WTC11 (cell line): ENCODE results near the gene GALNT7. TPM values are rescaled to one million over a fixed set of nuclear protein-coding genes. Genes with fewer than 3 reads are reported as not detected.

Experiments
- ATAC-seq: fragments of 200-7000 bp; cut with Tn5 transposase; 2 replicates; pipeline ENCODE4 v1.10.0; 2021; ENCODE audit warnings: mild to moderate bottlenecking, moderate library complexity
- CTCF ChIA-PET: fragments of 300-600 bp; sonication (Branson Sonifier 250); formaldehyde crosslinking; loops from one replicate; lab custom pipeline; 2021; ENCODE audit warnings: antibody characterized with exemption; lab: Charles Lee
- POLR2A ChIA-PET: fragments of 350-600 bp; sonication (Branson Sonifier 250); formaldehyde crosslinking; loops from one replicate; lab custom pipeline; 2021; ENCODE audit warnings: antibody characterized with exemption; lab: Charles Lee
- DNase-seq: peaks from one replicate; pipeline ENCODE4 v3.0.0; 2021; ENCODE audit warnings: low spot score
- H3K27ac Mint-ChIP-seq: 2 replicates; pipeline ENCODE4 v1.8.0; 2021; ENCODE audit warnings: mixed read lengths
- H3K27me3 Mint-ChIP-seq: 2 replicates; pipeline ENCODE4 v1.8.0; 2021; ENCODE audit warnings: low read depth, mild to moderate bottlenecking, moderate library complexity, mixed read lengths
- H3K36me3 Mint-ChIP-seq: 2 replicates; pipeline ENCODE4 v1.8.0; 2021; ENCODE audit warnings: mixed read lengths
- H3K4me1 Mint-ChIP-seq: 2 replicates; pipeline ENCODE4 v1.8.0; 2022; ENCODE audit warnings: mixed read lengths
- H3K4me3 Mint-ChIP-seq: 2 replicates; pipeline ENCODE4 v1.8.0; 2021; ENCODE audit warnings: mild to moderate bottlenecking, moderate library complexity, mixed read lengths
- H3K9me3 Mint-ChIP-seq: 2 replicates; pipeline ENCODE4 v1.8.0; 2021; ENCODE audit warnings: mixed read lengths
- AFF4 ChIP-seq: sonication (generic); formaldehyde crosslinking; IDR thresholded peaks from 2 replicates; pipeline ENCODE4 v1.8.1; 2023; ENCODE audit warnings: mild to moderate bottlenecking, missing genetic modification reagents, borderline replicate concordance
- GABPB1 ChIP-seq: sonication (generic); formaldehyde crosslinking; IDR thresholded peaks from 2 replicates; pipeline ENCODE4 v1.8.1; 2023; ENCODE audit warnings: mild to moderate bottlenecking, missing genetic modification reagents
- HMGA2 ChIP-seq: fragments of 250-450 bp; sonication (Bioruptor Pico); IDR thresholded peaks from 2 replicates; pipeline ENCODE4 v1.4.0; 2021; ENCODE audit warnings: mild to moderate bottlenecking, moderate library complexity
- IRF1 ChIP-seq: sonication (generic); formaldehyde crosslinking; IDR thresholded peaks from 2 replicates; pipeline ENCODE4 v1.8.0; 2023; ENCODE audit warnings: missing genetic modification reagents
- JAZF1 ChIP-seq: fragments of 250-450 bp; sonication (Bioruptor Pico); IDR thresholded peaks from 2 replicates; pipeline ENCODE4 v1.9.0; 2021; ENCODE audit warnings: moderate library complexity, mild to moderate bottlenecking, inconsistent platforms
- JUN ChIP-seq: sonication (generic); formaldehyde crosslinking; IDR thresholded peaks from 2 replicates; pipeline ENCODE4 v1.8.0; 2023; ENCODE audit warnings: mild to moderate bottlenecking, missing genetic modification reagents
- KAT7 ChIP-seq: sonication (generic); formaldehyde crosslinking; IDR thresholded peaks from 2 replicates; pipeline ENCODE4 v1.8.1; 2023; ENCODE audit warnings: missing genetic modification reagents, mild to moderate bottlenecking, borderline replicate concordance
- NR2C2 ChIP-seq: sonication (generic); formaldehyde crosslinking; IDR thresholded peaks from 2 replicates; pipeline ENCODE4 v1.8.0; 2022; ENCODE audit warnings: mild to moderate bottlenecking, missing genetic modification reagents
- PREB ChIP-seq: sonication (generic); formaldehyde crosslinking; IDR thresholded peaks from 2 replicates; pipeline ENCODE4 v1.8.1; 2022; ENCODE audit warnings: mild to moderate bottlenecking, missing genetic modification reagents, moderate library complexity, borderline replicate concordance
- SOX15 ChIP-seq: fragments of 250-450 bp; sonication (Bioruptor Pico); IDR thresholded peaks from 2 replicates; pipeline ENCODE4 v1.9.0; 2021; ENCODE audit warnings: mild to moderate bottlenecking
- USF1 ChIP-seq: sonication (generic); formaldehyde crosslinking; IDR thresholded peaks from 2 replicates; pipeline ENCODE4 v1.8.0; 2022; ENCODE audit warnings: mild to moderate bottlenecking, missing genetic modification reagents
- ZNF121 ChIP-seq: sonication (generic); formaldehyde crosslinking; IDR thresholded peaks from 2 replicates; pipeline ENCODE4 v1.8.0; 2023; ENCODE audit warnings: missing genetic modification reagents
- ZNF423 ChIP-seq: fragments of 250-450 bp; sonication (Bioruptor Pico); IDR thresholded peaks from 2 replicates; pipeline ENCODE4 v2.1.2; 2022; ENCODE audit warnings: mild to moderate bottlenecking, moderate library complexity
- ZNF532 ChIP-seq: fragments of 250-450 bp; sonication (Bioruptor Pico); IDR thresholded peaks from 2 replicates; pipeline ENCODE4 v1.9.0; 2021; ENCODE audit warnings: mild to moderate bottlenecking, borderline replicate concordance
- ZNF671 ChIP-seq: fragments of 250-450 bp; sonication (Bioruptor Pico); IDR thresholded peaks from 2 replicates; pipeline ENCODE4 v1.8.0; 2021; ENCODE audit warnings: mild to moderate bottlenecking
- total RNA-seq: library from RNA; stranded (reverse); gene quantifications from 3 replicates; pipeline ENCODE4 v1.2.3, GENCODE V29; 2021

The GALNT7 gene
- total RNA-seq, 1 experiment from 2014 or later: 86.9 TPM

GRCh38 chr4:173252024-173252935 lies 83.7 kb downstream of the GALNT7 start:
- ChIA-PET CTCF (interaction anchor here (0.5 to 3.1 kb wide), 3 partner anchors 110 to 239 kb away, joined by 3 to 16 read pairs (median 4); no protein-coding TSS in a partner anchor), POLR2A (no interaction called here)
- Mint-ChIP-seq H3K4me1 (peaks cover 85% of the 10 kb centered on the region), H3K4me3 (no peak overlapping the region), H3K27me3 (no peaks in the 10 kb centered on the region), H3K27ac (no peak overlapping the region), H3K36me3 (peaks cover 14% of the 10 kb centered on the region), H3K9me3 (peaks cover 3% of the 10 kb centered on the region; the same call in 1 of the 2 replicates)
- ATAC-seq (peak; percentile 38), DNase-seq (peak; percentile 17)
- peak; percentile 97 for TF ChIP-seq ZNF121 (CRISPR knock-in tag)
- no peak for TF ChIP-seq GABPB1 (CRISPR knock-in tag)
- no peak for TF ChIP-seq PREB (CRISPR knock-in tag)

GRCh38 chr4:173253561-173253960 lies 85.0 kb downstream of the GALNT7 start:
- TF ChIP-seq JAZF1: no peak
- TF ChIP-seq USF1: no peak
- TF ChIP-seq ZNF671 (CRISPR knock-in tag): no peak
- TF ChIP-seq ZNF532: no peak
- TF ChIP-seq AFF4 (CRISPR knock-in tag): no peak
- no peak for ATAC-seq
- no peak overlapping the region for H3K4me3 Mint-ChIP-seq
- no peak for DNase-seq
- POLR2A ChIA-PET: no interaction called here
- H3K36me3 Mint-ChIP-seq: peaks cover 9% of the 10 kb centered on the region
- CTCF ChIA-PET: interaction anchor here (0.6 to 3.1 kb wide), 3 partner anchors 11 to 240 kb away, joined by 3 to 16 read pairs (median 3); no protein-coding TSS in a partner anchor
- H3K4me1 Mint-ChIP-seq: peaks cover 85% of the 10 kb centered on the region
- peak overlapping the region; percentile 48 for H3K27ac Mint-ChIP-seq
- no peaks in the 10 kb centered on the region for H3K27me3 Mint-ChIP-seq
- H3K9me3 Mint-ChIP-seq: peaks cover 3% of the 10 kb centered on the region; the same call in 1 of the 2 replicates

- DNase-seq: no peak
- CTCF ChIA-PET: interaction anchor here (3.1 kb wide), 1 partner anchor 241 kb away, joined by 16 read pairs; no protein-coding TSS in a partner anchor
- ATAC-seq: no peak
- H3K27me3 Mint-ChIP-seq: no peaks in the 10 kb centered on the region
- H3K4me1 Mint-ChIP-seq: peaks cover 78% of the 10 kb centered on the region
- peaks cover 9% of the 10 kb centered on the region; the same call in 1 of the 2 replicates for H3K36me3 Mint-ChIP-seq
- no peak overlapping the region for H3K27ac Mint-ChIP-seq
- H3K4me3 Mint-ChIP-seq: no peak overlapping the region
- POLR2A ChIA-PET: no interaction called here
- peaks cover 3% of the 10 kb centered on the region; the same call in 1 of the 2 replicates for H3K9me3 Mint-ChIP-seq
- TF ChIP-seq IRF1 (CRISPR knock-in tag) (no peak), HMGA2 (CRISPR knock-in tag) (no peak), GABPB1 (CRISPR knock-in tag) (no peak), SOX15 (no peak), ZNF423 (CRISPR knock-in tag) (no peak), PREB (CRISPR knock-in tag) (no peak), JAZF1 (no peak), NR2C2 (CRISPR knock-in tag) (no peak), KAT7 (CRISPR knock-in tag) (no peak), JUN (CRISPR knock-in tag) (no peak)
Measured at GRCh38 chr4:173254646-173255045, 86.0 kb downstream of the GALNT7 start.
